HepG2 (cell line): ENCODE results near the gene PPP2R5D. TPM values are rescaled to one million over a fixed set of nuclear protein-coding genes. Genes with fewer than 3 reads are reported as not detected.
A peak's percentile ranks its signal among the peaks of the same experiment; 100 is the strongest.

Experiments
- ASH2L ChIP-seq: fragments of 300-600, 200-600 bp; sonication (generic); IDR thresholded peaks from 2 replicates; pipeline ENCODE4 v1.7.0; 2017; ENCODE audit warnings: low read depth, mild to moderate bottlenecking, moderate library complexity, mixed read lengths, low read length; ENCODE audit not compliant: insufficient read length
- BATF2 ChIP-seq: sonication (generic); formaldehyde crosslinking; IDR thresholded peaks from 2 replicates; pipeline ENCODE4 v1.8.0; 2022; ENCODE audit warnings: mild to moderate bottlenecking, missing genetic modification reagents, moderate library complexity
- CENPT ChIP-seq: sonication (generic); formaldehyde crosslinking; IDR thresholded peaks from 2 replicates; pipeline ENCODE4 v1.8.0; 2022; ENCODE audit warnings: low read depth, mild to moderate bottlenecking, moderate library complexity, missing genetic modification reagents
- FOXK2 ChIP-seq: fragments of 450-650 bp; IDR thresholded peaks from 2 replicates; pipeline ENCODE4 v1.6.1; 2016
- HES4 ChIP-seq: sonication (generic); formaldehyde crosslinking; IDR thresholded peaks from 2 replicates; pipeline ENCODE4 v1.9.0; 2021; ENCODE audit warnings: mild to moderate bottlenecking, missing genetic modification reagents, borderline replicate concordance
- KLF6 ChIP-seq: IDR thresholded peaks from 2 replicates; pipeline ENCODE4 v1.8.0; 2016; ENCODE audit warnings: missing biosample characterization, missing genetic modification reagents
- MEIS1 ChIP-seq: sonication (generic); formaldehyde crosslinking; IDR thresholded peaks from 2 replicates; pipeline ENCODE4 v1.9.0; 2021; ENCODE audit warnings: mild to moderate bottlenecking, missing genetic modification reagents, moderate library complexity, borderline replicate concordance
- PLSCR1 ChIP-seq: sonication (generic); formaldehyde crosslinking; IDR thresholded peaks from 2 replicates; pipeline ENCODE4 v1.5.0; 2020; ENCODE audit warnings: missing genetic modification reagents, mild to moderate bottlenecking, borderline replicate concordance
- SALL2 ChIP-seq: sonication (generic); formaldehyde crosslinking; IDR thresholded peaks from 2 replicates; pipeline ENCODE4 v1.8.1; 2023; ENCODE audit warnings: mild to moderate bottlenecking, missing genetic modification reagents, inconsistent platforms
- TOE1 ChIP-seq: sonication (generic); formaldehyde crosslinking; IDR thresholded peaks from 2 replicates; pipeline ENCODE4 v1.4.0; 2020; ENCODE audit warnings: mild to moderate bottlenecking, missing genetic modification reagents
- ZBTB38 ChIP-seq: sonication (generic); formaldehyde crosslinking; IDR thresholded peaks from 2 replicates; pipeline ENCODE4 v1.5.1; 2020; ENCODE audit warnings: mild to moderate bottlenecking, missing genetic modification reagents
- ZFY ChIP-seq: sonication (generic); formaldehyde crosslinking; IDR thresholded peaks from 2 replicates; pipeline ENCODE4 v1.4.0; 2020; ENCODE audit warnings: missing genetic modification reagents
- ZHX2 ChIP-seq, 2 experiments: sonication (generic) in 1 of 2; formaldehyde crosslinking in 1 of 2; IDR thresholded peaks; 2 replicates each; pipeline versions ENCODE4 v1.6.1 to v1.9.0; 2014 to 2022; ENCODE audit warnings: antibody characterized with exemption in 1 of 2, borderline replicate concordance in 1 of 2, inconsistent platforms in 1 of 2, low read depth in 1 of 2, missing genetic modification reagents in 1 of 2
- ZNF44 ChIP-seq: sonication (generic); formaldehyde crosslinking; IDR thresholded peaks from 2 replicates; pipeline ENCODE4 v1.5.1; 2020; ENCODE audit warnings: mild to moderate bottlenecking, missing genetic modification reagents
- ZNF562 ChIP-seq: sonication (generic); formaldehyde crosslinking; IDR thresholded peaks from 2 replicates; pipeline ENCODE4 v1.8.0; 2022; ENCODE audit warnings: missing genetic modification reagents, borderline replicate concordance
- ZNF607 ChIP-seq: sonication (generic); formaldehyde crosslinking; IDR thresholded peaks from 2 replicates; pipeline ENCODE4 v1.5.1; 2020; ENCODE audit warnings: missing genetic modification reagents, mild to moderate bottlenecking, borderline replicate concordance
- ZSCAN25 ChIP-seq: sonication (generic); formaldehyde crosslinking; IDR thresholded peaks from 2 replicates; pipeline ENCODE4 v1.8.0; 2022; ENCODE audit warnings: mild to moderate bottlenecking, missing genetic modification reagents
- polyA plus RNA-seq, 8 experiments: library from polyadenylated mRNA; depleted of rRNA in 3 of 8; stranded (reverse) in 7 of 8; unstranded in 1 of 8; fragments of >200 nt; fragmentation: Illumina TruSeq in 4 of 8; extraction: Trizol in 4 of 8; gene quantifications; 2 replicates each; pipeline versions ENCODE4 v1.2.1 to v1.2.3, GENCODE V29; 2011 to 2016; ENCODE audit warnings: low read depth in 4 of 8, missing spikeins in 1 of 8, mixed read lengths in 1 of 8; ENCODE audit not compliant: insufficient read depth in 1 of 8
- total RNA-seq, 5 experiments: library from RNA; depleted of rRNA; stranded (reverse); fragments of >200 nt; fragmentation: Illumina TruSeq; extraction: Trizol; gene quantifications; 2 replicates each; pipeline ENCODE4 v1.2.3, GENCODE V29; 2016; ENCODE audit warnings: low read depth in 1 of 5
- TF ChIP-seq, protein P1 (sequence below): sonication (generic); formaldehyde crosslinking; IDR thresholded peaks from 2 replicates; pipeline ENCODE4 v1.8.0; 2023; ENCODE audit warnings: mild to moderate bottlenecking, missing genetic modification reagents
- TF ChIP-seq, protein P2 (sequence below): sonication (generic); formaldehyde crosslinking; IDR thresholded peaks from 2 replicates; pipeline ENCODE4 v1.5.0; 2020; ENCODE audit warnings: mild to moderate bottlenecking, missing genetic modification reagents, borderline replicate concordance

Gene PPP2R5D
- total and polyA plus RNA-seq, 2 of the 13 experiments (the other 11 are each of a cell fraction or from before 2014, with no cell fraction given) = 53.7 to 60.4 TPM

DNA sequence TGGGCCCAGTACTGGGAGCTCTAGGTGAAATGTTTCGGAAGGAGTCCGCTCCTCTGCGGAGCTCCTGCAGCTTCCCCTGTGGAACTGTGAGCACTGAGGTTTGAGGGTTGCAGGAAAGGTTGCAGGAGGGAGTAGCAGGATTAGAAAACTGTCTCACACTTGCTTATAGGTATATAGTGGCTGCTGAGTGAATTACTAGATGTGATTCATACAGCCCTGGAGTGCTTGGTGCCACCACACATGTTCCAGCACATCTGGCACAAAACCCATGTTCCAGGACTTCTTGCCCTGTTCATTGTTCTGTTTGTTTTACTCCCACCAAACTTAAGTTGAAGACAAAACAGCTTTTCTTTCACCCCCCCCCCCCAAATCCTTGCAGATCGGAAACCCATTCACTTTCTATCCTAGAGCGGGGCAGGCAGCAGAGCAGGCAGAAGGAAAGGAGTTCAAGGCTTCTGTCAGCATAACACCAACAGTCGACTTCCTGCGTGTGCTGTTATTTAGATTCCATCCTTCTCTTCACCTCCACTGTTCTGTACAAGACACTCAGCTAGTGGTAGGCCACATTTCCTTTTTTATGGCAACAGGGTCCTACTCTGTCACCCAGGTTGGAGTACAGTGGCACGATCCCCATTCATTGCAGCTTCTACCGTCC, 4.7 kb upstream of the PPP2R5D start (continued):
- no peak for TF ChIP-seq TOE1 (CRISPR knock-in tag)
- no peak for TF ChIP-seq KLF6 (CRISPR knock-in tag)
- TF ChIP-seq ZFY = no peak
- no peak for TF ChIP-seq BATF2
- TF ChIP-seq, protein P1, sequence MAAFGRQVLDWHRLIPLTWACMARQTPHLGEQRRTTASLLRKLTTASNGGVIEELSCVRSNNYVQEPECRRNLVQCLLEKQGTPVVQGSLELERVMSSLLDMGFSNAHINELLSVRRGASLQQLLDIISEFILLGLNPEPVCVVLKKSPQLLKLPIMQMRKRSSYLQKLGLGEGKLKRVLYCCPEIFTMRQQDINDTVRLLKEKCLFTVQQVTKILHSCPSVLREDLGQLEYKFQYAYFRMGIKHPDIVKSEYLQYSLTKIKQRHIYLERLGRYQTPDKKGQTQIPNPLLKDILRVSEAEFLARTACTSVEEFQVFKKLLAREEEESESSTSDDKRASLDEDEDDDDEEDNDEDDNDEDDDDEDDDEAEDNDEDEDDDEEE (CRISPR knock-in tag) = 0 out of 2 replicates have a peak, but pooled peaks have one; percentile 4
- no peak for TF ChIP-seq PLSCR1 (CRISPR knock-in tag)
- no peak for TF ChIP-seq ZBTB38 (CRISPR knock-in tag)
- TF ChIP-seq CENPT (CRISPR knock-in tag) = no peak
- TF ChIP-seq HES4 = no peak
- no peak for TF ChIP-seq FOXK2
- peak; percentile 18; the same call in 1 of the 2 replicates for TF ChIP-seq MEIS1 (CRISPR knock-in tag)
- TF ChIP-seq ASH2L = peak; percentile 32
- no peak for TF ChIP-seq SALL2 (CRISPR knock-in tag)
- no peak for TF ChIP-seq ZHX2 (IDR thresholded peaks at IDR 0.05; ENCODE audit: low read depth)
- TF ChIP-seq ZHX2 (CRISPR knock-in tag; IDR thresholded peaks at IDR 0.05; ENCODE audit: borderline replicate concordance) = no peak
- TF ChIP-seq ZNF607 (CRISPR knock-in tag) = no peak
- TF ChIP-seq ZNF44 = 0 out of 2 replicates have a peak, but pooled peaks have one; percentile 15
- no peak for TF ChIP-seq ZNF562 (CRISPR knock-in tag)
- no peak for TF ChIP-seq ZSCAN25 (CRISPR knock-in tag)
- TF ChIP-seq, protein P2, sequence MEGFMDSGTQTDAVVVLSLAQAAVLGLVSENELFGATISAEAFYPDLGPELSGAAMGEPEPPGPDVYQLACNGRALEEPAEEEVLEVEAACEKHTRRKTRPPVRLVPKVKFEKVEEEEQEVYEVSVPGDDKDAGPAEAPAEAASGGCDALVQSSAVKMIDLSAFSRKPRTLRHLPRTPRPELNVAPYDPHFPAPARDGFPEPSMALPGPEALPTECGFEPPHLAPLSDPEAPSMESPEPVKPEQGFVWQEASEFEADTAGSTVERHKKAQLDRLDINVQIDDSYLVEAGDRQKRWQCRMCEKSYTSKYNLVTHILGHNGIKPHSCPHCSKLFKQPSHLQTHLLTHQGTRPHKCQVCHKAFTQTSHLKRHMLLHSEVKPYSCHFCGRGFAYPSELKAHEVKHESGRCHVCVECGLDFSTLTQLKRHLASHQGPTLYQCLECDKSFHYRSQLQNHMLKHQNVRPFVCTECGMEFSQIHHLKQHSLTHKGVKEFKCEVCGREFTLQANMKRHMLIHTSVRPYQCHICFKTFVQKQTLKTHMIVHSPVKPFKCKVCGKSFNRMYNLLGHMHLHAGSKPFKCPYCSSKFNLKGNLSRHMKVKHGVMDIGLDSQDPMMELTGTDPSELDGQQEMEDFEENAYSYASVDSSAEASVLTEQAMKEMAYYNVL (CRISPR knock-in tag) = no peak; the same call in 1 of the 2 replicates
